ENCODE results near the gene IDI1. TPM values are rescaled to one million over a fixed set of nuclear protein-coding genes. Genes with fewer than 3 reads are reported as not detected.

IDI1 gene
- total and polyA plus RNA-seq, 2 of the 13 experiments (the other 11 are each of a cell fraction or from before 2014, with no cell fraction given), result 44.4 to 145 TPM

GRCh38 chr10:1020958-1021357 is 28.0 kb downstream of the IDI1 start:
- ChIA-PET POLR2A (interaction anchor here (1.2 kb wide), 1 partner anchor 28 kb away, joined by 6 read pairs; the partner anchor contains the start of gene IDI1), CTCF (ENCODE audit: low intra/inter-chr PET ratio, low total read pairs) (no interaction called here)
- no peak overlapping the region for H3K4me3 ChIP-seq (replicated peaks in 1 of 3; ENCODE audit: insufficient read depth in 1 of 3, low read depth in 2 of 3, low read length in 3 of 3)
- DNase-seq (ENCODE audit: low spot score) (no peak), FAIRE-seq (no peak), ATAC-seq (peak; percentile 20)
- WGBS (ENCODE audit: low lambda C conversion rate), result 96% methylated on average over 7 of the region's 9 CpGs
- TF ChIP-seq POLR2G (IDR thresholded peaks at IDR 0.05; ENCODE audit: low read depth, low read length) (peak; percentile 36; the same call in 1 of the 2 replicates), THRA (CRISPR knock-in tag; IDR thresholded peaks at IDR 0.05; ENCODE audit: borderline replicate concordance) (no peak), ZNF619 (CRISPR knock-in tag; IDR thresholded peaks at IDR 0.05) (no peak), MXI1 (IDR thresholded peaks at IDR 0.05; ENCODE audit: borderline replicate concordance, low read depth, low read length) (no peak)
- no peak overlapping the region for H3K9ac ChIP-seq (ENCODE audit: insufficient read depth, low read depth, low read length)
- H3K4me1 ChIP-seq (ENCODE audit: insufficient read depth, low read length), result no peaks in the 10 kb centered on the region
- no peak overlapping the region for H3K4me2 ChIP-seq (ENCODE audit: low read depth, low read length)
- no TSS peak for BruUV-seq (replicated peaks)
- no peaks in the 10 kb centered on the region for H3K27me3 ChIP-seq (ENCODE audit: control insufficient read depth in 1 of 2, insufficient read depth in 2 of 2, low read length in 2 of 2)
- no peaks in the 10 kb centered on the region for H3K9me3 ChIP-seq (ENCODE audit: low read length)
- in situ Hi-C loops (cut with HindIII; ENCODE audit: extremely low pct_ligation_motif_present, low pct_unique_long_range_greater_than_20kb) (no loop called here), intact Hi-C loops (cut with micrococcal nuclease; ENCODE audit: unreplicated experiment) (no loop called here)
- H3K27ac ChIP-seq (ENCODE audit: extremely low read length, insufficient read depth, low read length), result no peak overlapping the region
- no peak overlapping the region for H2AFZ ChIP-seq (ENCODE audit: low read length)
- peaks cover 14 to 27% of the 10 kb centered on the region in 2 experiments for H3K36me3 ChIP-seq (replicated peaks in 1 of 2; ENCODE audit: control insufficient read depth in 1 of 2, insufficient read depth in 2 of 2, low read length in 2 of 2)
- H4K20me1 ChIP-seq (ENCODE audit: insufficient read depth, low read length), result no peaks in the 10 kb centered on the region
- no peaks in the 10 kb centered on the region for H3K79me2 ChIP-seq (ENCODE audit: insufficient read depth, low read length)

DNA sequence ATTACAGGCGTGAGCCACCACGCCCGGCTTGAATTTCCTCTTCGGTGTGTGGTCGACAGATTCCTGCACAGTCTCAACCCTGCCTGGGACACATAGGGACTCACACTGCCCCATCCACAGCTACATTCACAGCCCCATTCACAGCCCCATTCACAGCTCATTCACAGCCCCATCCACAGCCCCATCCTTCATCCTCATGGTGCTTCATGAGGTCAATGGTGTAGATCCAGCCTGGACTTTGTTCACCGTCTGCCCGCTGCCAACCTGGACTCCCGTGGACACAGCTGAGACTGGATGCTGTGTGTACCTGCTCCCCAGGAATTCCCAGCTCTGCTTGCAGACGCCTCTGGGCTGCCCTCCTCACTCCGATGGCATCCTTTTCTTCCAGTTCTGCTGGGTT is 28.5 kb downstream of the IDI1 start:
- 86% methylated on average over 10 of the region's 10 CpGs for WGBS (ENCODE audit: low lambda C conversion rate)
- intact Hi-C loops (cut with micrococcal nuclease; ENCODE audit: unreplicated experiment), result no loop called here

More for the DNA sequence above, 28.5 kb downstream of the IDI1 start:
- no peaks in the 10 kb centered on the region for H3K79me2 ChIP-seq (ENCODE audit: insufficient read depth, low read length)
- ChIA-PET POLR2A (no interaction called here), CTCF (ENCODE audit: low intra/inter-chr PET ratio, low total read pairs) (no interaction called here)
- peak; percentile 37; the same call in 1 of the 2 replicates for TF ChIP-seq POLR2G (IDR thresholded peaks at IDR 0.05; ENCODE audit: low read depth, low read length)
- peak; percentile 81 for TF ChIP-seq RBM22 (optimal IDR thresholded peaks at IDR 0.05; ENCODE audit: low read length)
- 0 out of 4 replicates have a peak, but pooled peaks of 1 of the 2 experiments have one; percentile 10 for TF ChIP-seq POLR2A (IDR thresholded peaks at IDR 0.05; ENCODE audit: insufficient read depth in 1 of 2, low read depth in 2 of 2, low read length in 2 of 2)
- no peak for TF ChIP-seq FOXA1 (IDR thresholded peaks at IDR 0.05)
- no peak for TF ChIP-seq FOXA1 (CRISPR knock-in tag; IDR thresholded peaks at IDR 0.05)
- no peak for TF ChIP-seq ZNF431 (CRISPR knock-in tag; IDR thresholded peaks at IDR 0.05; ENCODE audit: borderline replicate concordance, low read depth)
- H2AFZ ChIP-seq (ENCODE audit: low read length), result no peak overlapping the region
- H3K36me3 ChIP-seq (replicated peaks in 1 of 2; ENCODE audit: control insufficient read depth in 1 of 2, insufficient read depth in 2 of 2, low read length in 2 of 2), result peaks cover 17 to 31% of the 10 kb centered on the region in 2 experiments
- DNase-seq (ENCODE audit: low spot score), result no peak
- H3K4me3 ChIP-seq (replicated peaks in 1 of 3; ENCODE audit: insufficient read depth in 1 of 3, low read depth in 2 of 3, low read length in 3 of 3), result no peak overlapping the region
- no TSS peak for BruUV-seq (replicated peaks)
- in situ Hi-C loops (cut with HindIII; ENCODE audit: extremely low pct_ligation_motif_present, low pct_unique_long_range_greater_than_20kb), result no loop called here
- no peak overlapping the region for H3K9ac ChIP-seq (ENCODE audit: insufficient read depth, low read depth, low read length)
- H3K4me1 ChIP-seq (ENCODE audit: insufficient read depth, low read length), result no peaks in the 10 kb centered on the region
- H3K27me3 ChIP-seq (ENCODE audit: control insufficient read depth in 1 of 2, insufficient read depth in 2 of 2, low read length in 2 of 2), result no peaks in the 10 kb centered on the region
- H3K4me2 ChIP-seq (ENCODE audit: low read depth, low read length), result no peak overlapping the region
- H4K20me1 ChIP-seq (ENCODE audit: insufficient read depth, low read length), result no peaks in the 10 kb centered on the region
- FAIRE-seq, result no peak
- peak; percentile 42 for ATAC-seq
- no peak overlapping the region for H3K27ac ChIP-seq (ENCODE audit: extremely low read length, insufficient read depth, low read length)
- no peaks in the 10 kb centered on the region for H3K9me3 ChIP-seq (ENCODE audit: low read length)
